Muscle layer of colon (tissue), 2 donors: ENCODE results near the gene MRGPRE.

Experiments used
- H3K27ac ChIP-seq: one replicate; pipeline ENCODE4 v1.7.0; 2013; ENCODE audit warnings: low read depth, mild to moderate bottlenecking, low read length, moderate library complexity
- H3K27me3 ChIP-seq, 2 donors: one replicate each; pipeline ENCODE4 v1.7.0; 2013; ENCODE audit warnings: low read length in 2 of 2, mild to moderate bottlenecking in 2 of 2; ENCODE audit not compliant: insufficient read depth in 2 of 2, control insufficient read depth in 1 of 2
- H3K36me3 ChIP-seq: one replicate; pipeline ENCODE4 v1.7.0; 2013; ENCODE audit warnings: mild to moderate bottlenecking, low read length; ENCODE audit not compliant: insufficient read depth
- H3K4me1 ChIP-seq: one replicate; pipeline ENCODE4 v1.7.0; 2013; ENCODE audit warnings: mild to moderate bottlenecking, low read length; ENCODE audit not compliant: insufficient read depth
- H3K4me3 ChIP-seq, 2 donors: one replicate each; pipeline ENCODE4 v1.7.0; 2013; ENCODE audit warnings: low read length in 2 of 2, low read depth in 1 of 2, mild to moderate bottlenecking in 1 of 2, moderate library complexity in 1 of 2
- H3K9ac ChIP-seq: one replicate; pipeline ENCODE4 v1.7.0; 2013; ENCODE audit warnings: low read length
- H3K9me3 ChIP-seq: one replicate; pipeline ENCODE4 v1.7.0; 2013; ENCODE audit warnings: mild to moderate bottlenecking, low read length
- donor health status: abdominal sarcoma.
- donor health status: Adenocarcinoma of cecum.

The MRGPRE gene

DNA sequence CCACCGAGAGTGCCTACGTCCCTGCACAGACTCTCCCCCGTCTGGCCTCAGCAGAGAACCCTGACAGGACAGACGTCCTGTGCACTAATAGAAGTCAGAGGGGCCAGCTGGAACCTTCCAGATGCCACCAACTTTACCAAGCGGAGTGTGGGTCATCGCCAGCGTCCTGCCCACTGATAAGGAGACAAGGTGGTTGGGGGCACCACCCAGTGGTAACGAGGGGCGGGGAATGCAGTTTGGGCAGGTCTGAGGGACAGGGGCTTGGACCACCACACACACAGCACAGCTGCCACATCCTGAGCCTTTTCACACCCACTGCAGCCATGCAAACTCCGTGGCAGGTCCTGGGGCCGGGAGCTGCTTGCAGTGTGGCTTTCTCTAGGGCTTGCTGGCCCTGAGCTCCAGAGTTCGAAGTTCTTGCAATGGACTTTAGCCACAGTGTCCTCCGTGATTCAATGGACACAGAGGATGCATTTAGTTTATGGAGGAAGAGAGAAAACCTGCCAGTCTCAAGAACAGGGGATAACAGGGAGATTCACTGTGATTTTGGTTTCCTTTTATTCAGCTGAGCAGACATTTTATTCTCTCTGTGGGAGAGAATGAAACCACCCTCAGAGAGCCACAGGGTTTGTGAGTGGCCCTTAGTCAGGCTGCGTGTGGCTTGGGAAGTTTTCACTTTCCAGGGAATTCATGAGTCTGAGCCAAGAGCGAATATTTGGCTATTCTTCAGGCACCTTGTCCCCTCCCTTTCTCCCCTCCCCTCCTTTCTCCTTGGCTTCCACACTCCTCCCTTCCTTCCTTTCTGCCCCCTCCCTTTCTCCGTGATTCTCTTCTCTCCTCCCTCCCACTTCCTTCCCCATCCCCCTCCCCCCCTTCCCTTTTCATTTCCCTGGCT is 26.7 kb downstream of the MRGPRE start:
- no peaks in the 10 kb centered on the region for H3K36me3 ChIP-seq
- no peak overlapping the region for H3K27ac ChIP-seq
- no peak overlapping the region for H3K9ac ChIP-seq
- H3K9me3 ChIP-seq = no peaks in the 10 kb centered on the region
- H3K4me1 ChIP-seq = peaks cover 6% of the 10 kb centered on the region
- H3K4me3 ChIP-seq = no peak overlapping the region
- peaks cover 11 to 37% of the 10 kb centered on the region in 2 donors for H3K27me3 ChIP-seq

GRCh38 chr11:3204141-3205015 is 27.8 kb downstream of the MRGPRE start:
- Histone ChIP-seq H3K9ac (no peak overlapping the region), H3K27ac (no peak overlapping the region), H3K4me3 (no peak overlapping the region), H3K4me1 (peaks cover 6% of the 10 kb centered on the region), H3K27me3 (peaks cover 11 to 40% of the 10 kb centered on the region in 2 donors), H3K9me3 (no peaks in the 10 kb centered on the region), H3K36me3 (no peaks in the 10 kb centered on the region)

- Histone ChIP-seq H3K27me3 (peaks cover 11 to 40% of the 10 kb centered on the region in 2 donors), H3K4me3 (no peak overlapping the region), H3K36me3 (no peaks in the 10 kb centered on the region)
Observed at GRCh38 chr11:3203221-3204043, 28.8 kb downstream of the MRGPRE start.

GRCh38 chr11:3202759-3203158 is 29.5 kb downstream of the MRGPRE start:
- no peak overlapping the region for H3K27ac ChIP-seq
- no peaks in the 10 kb centered on the region for H3K9me3 ChIP-seq
- H3K4me1 ChIP-seq = peaks cover 6% of the 10 kb centered on the region
- peaks cover 11 to 40% of the 10 kb centered on the region in 2 donors for H3K27me3 ChIP-seq
- H3K36me3 ChIP-seq = no peaks in the 10 kb centered on the region
- H3K9ac ChIP-seq = no peak overlapping the region
- H3K4me3 ChIP-seq = no peak overlapping the region

More at GRCh38 chr11:3203221-3204043, 28.8 kb downstream of the MRGPRE start:
- no peak overlapping the region for H3K9ac ChIP-seq
- H3K4me1 ChIP-seq = peaks cover 6% of the 10 kb centered on the region
- H3K27ac ChIP-seq = no peak overlapping the region
- no peaks in the 10 kb centered on the region for H3K9me3 ChIP-seq

GRCh38 chr11:3202305-3202704 is 29.9 kb downstream of the MRGPRE start:
- Histone ChIP-seq H3K9ac (no peak overlapping the region), H3K36me3 (no peaks in the 10 kb centered on the region), H3K4me3 (no peak overlapping the region), H3K27ac (no peak overlapping the region), H3K4me1 (peaks cover 6% of the 10 kb centered on the region), H3K9me3 (no peaks in the 10 kb centered on the region), H3K27me3 (peaks cover 11 to 43% of the 10 kb centered on the region in 2 donors)

GRCh38 chr11:3201677-3202181 is 30.5 kb downstream of the MRGPRE start:
- no peaks in the 10 kb centered on the region for H3K9me3 ChIP-seq
- peaks cover 6% of the 10 kb centered on the region for H3K4me1 ChIP-seq
- peaks cover 11 to 43% of the 10 kb centered on the region in 2 donors for H3K27me3 ChIP-seq
- no peak overlapping the region for H3K9ac ChIP-seq
- no peaks in the 10 kb centered on the region for H3K36me3 ChIP-seq
- no peak overlapping the region for H3K27ac ChIP-seq
- no peak overlapping the region for H3K4me3 ChIP-seq

DNA sequence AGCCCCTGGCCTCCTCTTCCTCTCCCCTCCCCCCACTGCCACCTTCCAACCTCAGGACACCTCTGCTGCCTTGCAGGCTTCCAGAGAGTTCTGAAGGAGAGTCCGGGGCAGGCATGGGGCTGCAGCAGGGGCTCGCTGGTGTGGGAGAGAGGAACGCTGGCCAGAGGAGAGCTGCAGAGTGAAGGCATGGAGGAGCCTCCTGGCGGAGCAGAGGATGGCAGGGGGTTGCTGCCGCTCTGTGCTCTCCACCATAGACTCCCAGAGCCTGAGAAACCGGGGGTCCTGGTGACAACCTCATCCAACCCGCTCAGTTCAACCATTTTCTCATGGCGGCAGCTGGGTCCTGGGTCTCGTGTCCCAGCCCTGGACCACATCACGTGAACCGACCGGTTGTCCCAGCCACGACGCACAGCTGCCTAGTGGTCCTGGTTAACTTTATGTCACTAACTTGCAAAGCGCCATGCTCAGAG is 31.1 kb downstream of the MRGPRE start:
- no peak overlapping the region for H3K27ac ChIP-seq
- H3K9me3 ChIP-seq = no peaks in the 10 kb centered on the region
- H3K27me3 ChIP-seq = peaks cover 11 to 48% of the 10 kb centered on the region in 2 donors

DNA sequence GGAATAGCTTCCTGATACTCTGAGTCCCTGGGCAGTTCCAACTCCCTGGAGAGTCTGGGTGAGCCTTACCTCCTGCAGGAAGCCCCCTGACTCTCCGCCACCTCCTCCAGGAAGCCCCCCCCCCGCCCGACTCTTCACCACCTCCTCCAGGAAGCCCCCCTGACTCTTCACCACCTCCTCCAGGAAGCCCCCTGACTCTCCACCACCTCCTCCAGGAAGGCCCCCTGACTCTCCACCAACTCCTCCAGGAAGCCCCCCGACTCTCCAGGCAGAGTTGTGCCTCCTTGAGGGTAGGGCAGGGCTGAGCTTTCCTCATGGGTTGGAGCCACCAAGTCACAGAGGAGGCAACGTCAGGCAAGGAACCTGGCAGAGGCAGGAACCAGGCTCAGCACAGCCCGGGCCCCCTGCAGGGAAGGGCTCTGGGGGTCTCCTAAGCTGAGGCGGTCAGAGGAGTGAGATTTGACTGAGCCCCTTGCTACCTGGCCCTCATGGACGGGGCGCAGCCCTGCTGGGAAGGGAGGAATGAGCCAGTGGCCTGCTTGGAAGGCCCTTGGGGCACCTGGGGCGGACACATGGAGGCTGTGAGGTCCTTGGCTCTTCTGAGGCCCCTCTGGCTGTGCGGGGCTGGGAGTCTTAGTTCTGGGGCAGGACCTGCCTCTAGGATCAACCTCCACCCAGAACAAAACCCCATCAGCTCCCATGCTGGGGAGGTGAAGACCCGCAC is 31.7 kb downstream of the MRGPRE start:
- H3K4me3 ChIP-seq = no peak overlapping the region
- H3K27ac ChIP-seq = no peak overlapping the region
- no peak overlapping the region for H3K9ac ChIP-seq
- H3K4me1 ChIP-seq = peaks cover 4% of the 10 kb centered on the region
- peaks cover 11 to 50% of the 10 kb centered on the region in 2 donors for H3K27me3 ChIP-seq
- H3K9me3 ChIP-seq = no peaks in the 10 kb centered on the region
- H3K36me3 ChIP-seq = no peaks in the 10 kb centered on the region

More for the DNA sequence above, 31.1 kb downstream of the MRGPRE start:
- Histone ChIP-seq H3K9ac (no peak overlapping the region), H3K4me3 (no peak overlapping the region), H3K4me1 (peaks cover 6% of the 10 kb centered on the region), H3K36me3 (no peaks in the 10 kb centered on the region)

DNA sequence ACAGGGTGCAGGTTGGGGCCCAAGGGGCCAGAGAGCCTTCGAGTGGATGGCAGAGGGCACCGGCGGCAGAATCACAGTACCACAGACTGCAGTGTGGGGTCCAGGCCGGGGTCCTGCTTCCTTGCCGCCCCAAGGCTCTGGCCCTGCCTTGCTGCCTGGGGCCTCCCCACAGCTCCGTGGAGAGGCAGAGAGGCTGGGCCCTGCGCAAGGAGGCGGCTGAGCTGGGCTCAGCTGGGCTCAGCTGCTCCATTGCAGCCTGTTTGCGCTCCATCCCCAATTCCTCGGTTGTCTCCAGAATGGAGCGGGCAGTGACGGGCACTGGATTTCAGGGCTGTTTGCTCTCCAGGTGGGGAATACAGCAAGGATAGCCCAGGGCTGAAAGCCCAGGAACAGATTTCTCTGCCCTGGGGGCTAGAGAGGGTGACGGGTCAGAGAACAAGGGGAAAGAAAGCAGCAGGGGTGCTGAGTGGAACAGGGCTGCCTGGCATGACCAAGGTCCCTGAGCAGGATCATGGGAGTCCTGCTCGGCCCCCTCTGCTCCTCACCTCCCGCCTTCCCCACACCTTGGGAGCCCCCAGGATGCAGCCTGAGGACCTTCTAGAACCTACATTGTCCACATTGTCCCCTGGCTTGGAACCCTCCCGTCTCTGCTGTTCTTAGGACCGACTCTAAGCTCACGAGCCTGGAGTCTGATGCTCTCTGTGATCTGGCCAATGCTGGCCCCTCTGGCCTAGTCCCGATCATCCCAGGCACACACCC is 32.5 kb downstream of the MRGPRE start:
- Histone ChIP-seq H3K36me3 (no peaks in the 10 kb centered on the region), H3K4me3 (no peak overlapping the region), H3K27me3 (peaks cover 11 to 50% of the 10 kb centered on the region in 2 donors), H3K4me1 (no peaks in the 10 kb centered on the region), H3K9ac (no peak overlapping the region), H3K27ac (no peak overlapping the region), H3K9me3 (no peaks in the 10 kb centered on the region)

GRCh38 chr11:3198815-3199214 is 33.4 kb downstream of the MRGPRE start:
- Histone ChIP-seq H3K9ac (no peak overlapping the region), H3K4me3 (no peak overlapping the region), H3K27me3 (peaks cover 9 to 45% of the 10 kb centered on the region in 2 donors), H3K4me1 (no peaks in the 10 kb centered on the region), H3K9me3 (no peaks in the 10 kb centered on the region), H3K36me3 (no peaks in the 10 kb centered on the region), H3K27ac (no peak overlapping the region)
